ENCODE data around the gene FAM219B.

- TF ChIP-seq CTCF (IDR thresholded peaks at IDR 0.05; ENCODE audit: low read depth, low read length) (no peak), MAX (IDR thresholded peaks at IDR 0.05; ENCODE audit: low read depth, low read length) (no peak)
Measured at GRCh38 chr15:74903676-74904075, 3.0 kb downstream of the FAM219B start.
